Type B pancreatic cell (in vitro differentiated cells): ENCODE measurements around the gene PDLIM4. TPM values are rescaled to one million over a fixed set of nuclear protein-coding genes. Genes with fewer than 3 reads are reported as not detected.

ENCODE experiments used
- DNase-seq: peaks from one replicate; pipeline ENCODE4 v3.0.0; 2021; ENCODE audit warnings: mixed read lengths; ENCODE audit not compliant: unreplicated experiment; ENCODE audit errors: extremely low spot score
- H3K27ac Mint-ChIP-seq: 2 replicates; pipeline ENCODE4 v1.8.0; 2021; ENCODE audit warnings: mild to moderate bottlenecking, mixed read lengths
- H3K27me3 Mint-ChIP-seq: 2 replicates; pipeline ENCODE4 v1.8.0; 2021; ENCODE audit warnings: mixed read lengths
- H3K36me3 Mint-ChIP-seq: 2 replicates; pipeline ENCODE4 v1.8.0; 2021; ENCODE audit warnings: mixed read lengths
- H3K4me1 Mint-ChIP-seq: one replicate; pipeline ENCODE4 v1.8.0; 2021; ENCODE audit warnings: mixed read lengths; ENCODE audit not compliant: unreplicated experiment
- H3K4me3 Mint-ChIP-seq: 2 replicates; pipeline ENCODE4 v1.8.0; 2021; ENCODE audit warnings: mild to moderate bottlenecking, mixed read lengths
- H3K9me3 Mint-ChIP-seq: 2 replicates; pipeline ENCODE4 v1.8.0; 2021; ENCODE audit warnings: mixed read lengths
- total RNA-seq: library from RNA; stranded (reverse); gene quantifications from 2 replicates; pipeline ENCODE4 v1.2.1, GENCODE V29; 2021; ENCODE audit warnings: low replicate concordance
- TF ChIP-seq, protein P1 (sequence below): fragments of 200-600 bp; sonication (generic); conservative IDR thresholded peaks from 2 replicates; pipeline ENCODE4 v1.5.0; 2021; ENCODE audit warnings: antibody characterized with exemption, mild to moderate bottlenecking

Gene PDLIM4
- total RNA-seq, 1 donor from 2014 or later = 43.8 TPM

GRCh38 chr5:132295505-132296411 is 38.3 kb downstream of the PDLIM4 start:
- TF ChIP-seq, protein P1, sequence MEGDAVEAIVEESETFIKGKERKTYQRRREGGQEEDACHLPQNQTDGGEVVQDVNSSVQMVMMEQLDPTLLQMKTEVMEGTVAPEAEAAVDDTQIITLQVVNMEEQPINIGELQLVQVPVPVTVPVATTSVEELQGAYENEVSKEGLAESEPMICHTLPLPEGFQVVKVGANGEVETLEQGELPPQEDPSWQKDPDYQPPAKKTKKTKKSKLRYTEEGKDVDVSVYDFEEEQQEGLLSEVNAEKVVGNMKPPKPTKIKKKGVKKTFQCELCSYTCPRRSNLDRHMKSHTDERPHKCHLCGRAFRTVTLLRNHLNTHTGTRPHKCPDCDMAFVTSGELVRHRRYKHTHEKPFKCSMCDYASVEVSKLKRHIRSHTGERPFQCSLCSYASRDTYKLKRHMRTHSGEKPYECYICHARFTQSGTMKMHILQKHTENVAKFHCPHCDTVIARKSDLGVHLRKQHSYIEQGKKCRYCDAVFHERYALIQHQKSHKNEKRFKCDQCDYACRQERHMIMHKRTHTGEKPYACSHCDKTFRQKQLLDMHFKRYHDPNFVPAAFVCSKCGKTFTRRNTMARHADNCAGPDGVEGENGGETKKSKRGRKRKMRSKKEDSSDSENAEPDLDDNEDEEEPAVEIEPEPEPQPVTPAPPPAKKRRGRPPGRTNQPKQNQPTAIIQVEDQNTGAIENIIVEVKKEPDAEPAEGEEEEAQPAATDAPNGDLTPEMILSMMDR = no peak
- Mint-ChIP-seq H3K4me3 (peak overlapping the region; percentile 87), H3K9me3 (no peaks in the 10 kb centered on the region), H3K27ac (no peak overlapping the region), H3K36me3 (no peaks in the 10 kb centered on the region), H3K4me1 (peaks cover 21% of the 10 kb centered on the region), H3K27me3 (peaks cover 16% of the 10 kb centered on the region)
- no peak for DNase-seq

GRCh38 chr5:132296412-132297016 is 39.0 kb downstream of the PDLIM4 start:
- no peak for DNase-seq
- Mint-ChIP-seq H3K9me3 (no peaks in the 10 kb centered on the region), H3K27ac (no peak overlapping the region), H3K4me3 (peak overlapping the region; percentile 71), H3K36me3 (no peaks in the 10 kb centered on the region), H3K27me3 (peaks cover 16% of the 10 kb centered on the region), H3K4me1 (peaks cover 21% of the 10 kb centered on the region)
- TF ChIP-seq, protein P1 = no peak

DNA sequence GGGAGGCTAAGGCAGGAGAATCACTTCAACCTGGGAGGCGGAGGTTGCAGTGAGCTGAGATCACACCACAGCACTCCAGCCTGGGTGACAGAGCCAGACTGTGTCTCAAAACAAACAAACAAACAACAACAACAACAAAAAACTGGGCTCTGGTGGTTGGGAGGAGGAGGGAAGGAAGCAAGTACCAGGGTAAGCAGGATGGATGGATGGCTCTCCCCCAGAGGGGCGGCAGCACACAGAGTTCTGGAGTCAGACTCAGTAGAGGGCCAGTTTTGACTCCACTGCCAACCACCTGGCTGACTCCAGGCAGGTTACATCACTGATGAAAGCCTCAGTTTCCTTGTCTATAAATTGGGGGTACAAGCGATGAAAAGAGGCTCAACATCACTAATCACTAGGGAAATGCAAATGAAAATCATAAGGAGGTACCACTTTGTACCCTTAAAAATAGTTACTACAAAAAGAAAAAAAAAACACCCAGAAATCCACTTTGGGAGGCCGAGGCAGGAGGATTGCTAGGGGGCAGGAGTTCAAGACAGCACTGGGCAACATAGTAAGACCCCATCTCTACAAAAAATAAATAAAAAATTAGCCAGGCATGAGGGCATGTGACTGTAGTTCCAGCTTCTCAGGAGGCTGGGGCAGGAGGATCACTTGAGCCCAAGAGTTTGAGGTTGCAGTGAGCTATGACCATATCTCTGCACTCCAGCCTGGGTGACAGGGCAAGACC is 39.9 kb downstream of the PDLIM4 start:
- Mint-ChIP-seq H3K4me3 (no peak overlapping the region), H3K36me3 (no peaks in the 10 kb centered on the region), H3K27ac (no peak overlapping the region), H3K4me1 (peaks cover 21% of the 10 kb centered on the region), H3K27me3 (peaks cover 16% of the 10 kb centered on the region), H3K9me3 (no peaks in the 10 kb centered on the region)
- no peak for DNase-seq
- TF ChIP-seq, protein P1 = no peak

- Mint-ChIP-seq H3K36me3 (peaks cover 2% of the 10 kb centered on the region), H3K27ac (no peak overlapping the region), H3K27me3 (peaks cover 16% of the 10 kb centered on the region), H3K9me3 (no peaks in the 10 kb centered on the region), H3K4me1 (peaks cover 15% of the 10 kb centered on the region), H3K4me3 (no peak overlapping the region)
- TF ChIP-seq, protein P1 = no peak
- DNase-seq = no peak
Measured at GRCh38 chr5:132298298-132299212, 41.1 kb downstream of the PDLIM4 start.

DNA sequence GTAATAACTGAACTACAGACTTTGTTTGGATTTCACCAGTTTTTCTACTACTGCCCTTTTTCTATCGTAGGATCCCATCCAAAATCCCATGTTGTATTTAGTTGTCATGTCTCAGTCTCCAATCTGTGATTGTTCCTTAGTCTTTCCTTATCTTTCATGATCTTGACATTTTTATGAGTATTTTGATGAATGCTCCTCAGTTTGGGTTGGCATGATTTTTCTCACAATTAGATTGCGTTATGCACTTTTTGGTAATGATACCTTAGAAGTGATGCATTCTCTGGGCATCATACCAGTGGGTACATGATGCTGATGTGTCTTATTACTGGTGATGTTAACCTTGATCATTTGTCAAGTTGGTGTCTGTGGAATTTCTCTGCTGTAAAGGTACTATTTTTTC is 42.4 kb downstream of the PDLIM4 start:
- Mint-ChIP-seq H3K9me3 (no peaks in the 10 kb centered on the region), H3K27ac (no peak overlapping the region), H3K27me3 (peaks cover 11% of the 10 kb centered on the region), H3K4me1 (peaks cover 17% of the 10 kb centered on the region), H3K36me3 (peaks cover 8% of the 10 kb centered on the region), H3K4me3 (no peak overlapping the region)
- TF ChIP-seq, protein P1 = no peak
- no peak for DNase-seq
